CD14-positive monocyte (primary cell): ENCODE results near the gene RFX6. TPM values are rescaled to one million over a fixed set of nuclear protein-coding genes. Genes with fewer than 3 reads are reported as not detected.

Experiments
- DNase-seq, 3 donors: peaks; one replicate each; pipeline ENCODE4 v3.0.0-alpha.2; 2011 to 2022
- H2AFZ ChIP-seq: 2 replicates; pipeline ENCODE4 v1.6.0; 2012; ENCODE audit warnings: mild to moderate bottlenecking, low read depth, low read length, inconsistent platforms; ENCODE audit not compliant: insufficient read depth, poor library complexity, severe bottlenecking
- H3K27ac ChIP-seq, 2 donors: 1 replicate in 1 of 2; 2 replicates in 1 of 2; pipeline ENCODE4 v1.5.1; 2012 to 2013; ENCODE audit warnings: low read length in 2 of 2, control low read depth in 1 of 2, inconsistent platforms in 1 of 2, low read depth in 1 of 2, mild to moderate bottlenecking in 1 of 2
- H3K27me3 ChIP-seq, 2 donors: one replicate each; pipeline versions ENCODE4 v1.6.0 to v1.6.1; 2011 to 2013; ENCODE audit warnings: low read length in 2 of 2; ENCODE audit not compliant: control insufficient read depth in 2 of 2, insufficient read depth in 2 of 2
- H3K36me3 ChIP-seq, 2 donors: replicated peaks in 1 of 2; 1 replicate in 1 of 2; 2 replicates in 1 of 2; pipeline versions ENCODE4 v1.5.1 to v1.6.1; 2012 to 2013; ENCODE audit warnings: low read length in 2 of 2, control low read depth in 1 of 2, inconsistent platforms in 1 of 2, mild to moderate bottlenecking in 1 of 2; ENCODE audit not compliant: insufficient read depth in 2 of 2, control insufficient read depth in 1 of 2
- H3K4me1 ChIP-seq, 2 donors: 1 replicate in 1 of 2; 2 replicates in 1 of 2; pipeline versions ENCODE4 v1.5.1 to v1.6.1; 2012 to 2013; ENCODE audit warnings: low read length in 2 of 2, control low read depth in 1 of 2, inconsistent platforms in 1 of 2, mild to moderate bottlenecking in 1 of 2, moderate library complexity in 1 of 2; ENCODE audit not compliant: insufficient read depth in 2 of 2, control insufficient read depth in 1 of 2
- H3K4me2 ChIP-seq: replicated peaks from 2 replicates; pipeline ENCODE3; 2012; ENCODE audit warnings: low read length, moderate library complexity, mild to moderate bottlenecking; ENCODE audit not compliant: poor library complexity, severe bottlenecking; ENCODE audit errors: extremely low read depth
- H3K4me3 ChIP-seq, 3 experiments: fragments of 200-600 bp in 1 of 3; sonication (generic) in 1 of 3; replicated peaks in 1 of 3; 1 replicate in 2 of 3; 2 replicates in 1 of 3; pipeline ENCODE4 v1.5.1; 2011 to 2013; ENCODE audit warnings: low read length in 3 of 3, mild to moderate bottlenecking in 3 of 3, control low read depth in 2 of 3, low read depth in 2 of 3, inconsistent platforms in 1 of 3, moderate library complexity in 1 of 3
- H3K79me2 ChIP-seq: 2 replicates; pipeline ENCODE4 v1.6.0; 2012; ENCODE audit warnings: mild to moderate bottlenecking, control low read depth, inconsistent platforms, low read length, moderate library complexity; ENCODE audit not compliant: insufficient read depth
- H3K9ac ChIP-seq: 2 replicates; pipeline ENCODE4 v1.6.0; 2017; ENCODE audit warnings: low read length, mild to moderate bottlenecking; ENCODE audit not compliant: insufficient read depth, poor library complexity, severe bottlenecking
- H3K9me3 ChIP-seq, 2 donors: replicated peaks in 1 of 2; 1 replicate in 1 of 2; 2 replicates in 1 of 2; pipeline versions ENCODE4 v1.5.1 to v1.6.1; 2012 to 2013; ENCODE audit warnings: low read length in 2 of 2, control low read depth in 1 of 2; ENCODE audit not compliant: control insufficient read depth in 1 of 2, insufficient read depth in 1 of 2
- H4K20me1 ChIP-seq: 2 replicates; pipeline ENCODE4 v1.6.0; 2012; ENCODE audit warnings: mild to moderate bottlenecking, low read length, control low read depth, moderate library complexity; ENCODE audit not compliant: insufficient read depth
- H3K27ac Mint-ChIP-seq, 7 donors: one replicate each; pipeline ENCODE4 v1.8.0; 2020; ENCODE audit warnings: mild to moderate bottlenecking in 7 of 7, mixed read lengths in 7 of 7, moderate library complexity in 6 of 7, inconsistent platforms in 2 of 7
- H3K27me3 Mint-ChIP-seq, 3 donors: one replicate each; pipeline ENCODE4 v1.8.0; 2021 to 2022; ENCODE audit warnings: low read depth in 3 of 3, mild to moderate bottlenecking in 3 of 3, mixed read lengths in 3 of 3, moderate library complexity in 3 of 3, inconsistent platforms in 1 of 3
- H3K36me3 Mint-ChIP-seq, 2 donors: one replicate each; pipeline ENCODE4 v1.8.0; 2020; ENCODE audit warnings: mixed read lengths in 2 of 2, inconsistent platforms in 1 of 2, mild to moderate bottlenecking in 1 of 2
- H3K4me1 Mint-ChIP-seq: one replicate; pipeline ENCODE4 v1.8.0; 2020; ENCODE audit warnings: mild to moderate bottlenecking, mixed read lengths
- H3K4me3 Mint-ChIP-seq, 2 donors: one replicate each; pipeline ENCODE4 v1.8.0; 2020; ENCODE audit warnings: mild to moderate bottlenecking in 2 of 2, mixed read lengths in 2 of 2, moderate library complexity in 1 of 2
- H3K9me3 Mint-ChIP-seq, 7 donors: one replicate each; pipeline ENCODE4 v1.8.0; 2020 to 2022; ENCODE audit warnings: mixed read lengths in 7 of 7, mild to moderate bottlenecking in 6 of 7, moderate library complexity in 6 of 7, inconsistent platforms in 2 of 7
- WGBS: methylation state at CpG from one replicate; pipeline ENCODE4 v1.1.5; 2013; ENCODE audit warnings: missing lambda C conversion rate; ENCODE audit not compliant: insufficient coverage; 5-methylcytosine and 5-hydroxymethylcytosine counted together
- intact Hi-C, 2 donors: fragments of 100-400 bp; cut with micrococcal nuclease; formaldehyde crosslinking; loops; one replicate each; pipeline versions ENCODE4 v1.15.0 to v1.15.1; 2023
- polyA plus RNA-seq, 3 donors: library from polyadenylated mRNA; depleted of rRNA in 1 of 3; unstranded in 2 of 3; stranded (reverse) in 1 of 3; fragments of 300-500 nt in 2 of 3; fragments of >200 nt in 1 of 3; fragmentation: Illumina TruSeq in 2 of 3; gene quantifications; 1 replicate in 2 of 3; 2 replicates in 1 of 3; pipeline ENCODE4 v1.2.3, GENCODE V29; 2012 to 2021
- TF ChIP-seq, protein P1 (sequence below): fragments of 200-600 bp; IDR thresholded peaks from one replicate; pipeline ENCODE4 v1.8.0; 2022; ENCODE audit warnings: antibody characterized with exemption, mild to moderate bottlenecking

RFX6 gene
- polyA plus RNA-seq, 3 donors: not detected

DNA sequence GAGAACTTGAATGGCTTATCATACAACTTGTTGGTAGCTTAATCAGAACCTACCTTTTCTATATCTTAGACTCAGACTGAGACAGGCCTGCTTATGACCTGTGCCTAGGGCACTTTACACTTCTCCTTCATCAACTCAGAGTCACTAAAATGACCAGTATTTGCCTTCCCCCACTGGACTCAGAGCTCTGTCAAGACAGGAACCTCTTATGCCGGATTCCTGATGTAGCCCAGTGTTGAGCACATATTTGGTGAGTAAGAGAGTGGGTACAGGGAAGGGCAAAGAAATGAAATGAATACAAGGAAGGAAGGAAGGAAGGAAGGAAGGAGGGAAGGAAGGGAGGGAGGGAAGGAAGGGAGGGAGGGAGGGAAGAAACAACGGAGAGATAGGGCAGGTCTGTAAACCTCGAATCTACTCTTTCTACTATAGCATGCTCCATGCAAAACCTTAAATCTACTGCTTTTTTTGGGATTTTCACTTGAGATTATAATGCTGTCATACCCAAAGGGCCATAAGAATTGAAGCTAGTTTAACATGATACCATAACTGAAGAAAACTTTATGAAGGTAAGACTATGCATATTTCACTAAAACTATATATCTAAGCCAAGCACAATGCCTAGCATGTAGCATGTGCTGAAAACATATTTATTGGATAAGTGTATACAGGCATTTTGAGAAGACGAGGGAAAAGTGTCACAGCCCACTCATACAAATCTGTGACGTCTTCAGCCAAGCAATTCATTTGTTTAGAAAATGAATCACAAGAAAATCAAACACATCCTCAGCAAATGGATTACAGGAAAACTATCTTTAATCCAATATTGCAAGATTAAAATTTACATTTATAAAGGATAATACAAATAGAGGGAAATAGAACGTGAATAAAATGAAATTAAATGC is 89.9 kb downstream of the RFX6 start:
- Histone ChIP-seq H3K36me3 (no peaks in the 10 kb centered on the region), H3K79me2 (no peaks in the 10 kb centered on the region), H3K9ac (no peak overlapping the region), H3K27ac (no peak overlapping the region), H2AFZ (no peak overlapping the region), H3K9me3 (no peaks in the 10 kb centered on the region), H3K4me1 (no peaks in the 10 kb centered on the region), H4K20me1 (no peaks in the 10 kb centered on the region), H3K4me2 (no peak overlapping the region), H3K27me3 (no peaks in the 10 kb centered on the region), H3K4me3 (no peak overlapping the region)
- 100% methylated on average over 1 of the region's 6 CpGs for WGBS
- no peaks in the 10 kb centered on the region for H3K36me3 Mint-ChIP-seq
- H3K4me1 Mint-ChIP-seq: no peaks in the 10 kb centered on the region
- TF ChIP-seq, protein P1, sequence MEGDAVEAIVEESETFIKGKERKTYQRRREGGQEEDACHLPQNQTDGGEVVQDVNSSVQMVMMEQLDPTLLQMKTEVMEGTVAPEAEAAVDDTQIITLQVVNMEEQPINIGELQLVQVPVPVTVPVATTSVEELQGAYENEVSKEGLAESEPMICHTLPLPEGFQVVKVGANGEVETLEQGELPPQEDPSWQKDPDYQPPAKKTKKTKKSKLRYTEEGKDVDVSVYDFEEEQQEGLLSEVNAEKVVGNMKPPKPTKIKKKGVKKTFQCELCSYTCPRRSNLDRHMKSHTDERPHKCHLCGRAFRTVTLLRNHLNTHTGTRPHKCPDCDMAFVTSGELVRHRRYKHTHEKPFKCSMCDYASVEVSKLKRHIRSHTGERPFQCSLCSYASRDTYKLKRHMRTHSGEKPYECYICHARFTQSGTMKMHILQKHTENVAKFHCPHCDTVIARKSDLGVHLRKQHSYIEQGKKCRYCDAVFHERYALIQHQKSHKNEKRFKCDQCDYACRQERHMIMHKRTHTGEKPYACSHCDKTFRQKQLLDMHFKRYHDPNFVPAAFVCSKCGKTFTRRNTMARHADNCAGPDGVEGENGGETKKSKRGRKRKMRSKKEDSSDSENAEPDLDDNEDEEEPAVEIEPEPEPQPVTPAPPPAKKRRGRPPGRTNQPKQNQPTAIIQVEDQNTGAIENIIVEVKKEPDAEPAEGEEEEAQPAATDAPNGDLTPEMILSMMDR: no peak
- H3K9me3 Mint-ChIP-seq: peaks cover 0 to 1% (median 0%) of the 10 kb centered on the region in 7 donors
- no peak for DNase-seq
- H3K27me3 Mint-ChIP-seq: peaks cover 0 to 3% (median 0%) of the 10 kb centered on the region in 3 donors
- no peak overlapping the region for H3K4me3 Mint-ChIP-seq
- intact Hi-C loops: no loop called here
- no peak overlapping the region for H3K27ac Mint-ChIP-seq

DNA sequence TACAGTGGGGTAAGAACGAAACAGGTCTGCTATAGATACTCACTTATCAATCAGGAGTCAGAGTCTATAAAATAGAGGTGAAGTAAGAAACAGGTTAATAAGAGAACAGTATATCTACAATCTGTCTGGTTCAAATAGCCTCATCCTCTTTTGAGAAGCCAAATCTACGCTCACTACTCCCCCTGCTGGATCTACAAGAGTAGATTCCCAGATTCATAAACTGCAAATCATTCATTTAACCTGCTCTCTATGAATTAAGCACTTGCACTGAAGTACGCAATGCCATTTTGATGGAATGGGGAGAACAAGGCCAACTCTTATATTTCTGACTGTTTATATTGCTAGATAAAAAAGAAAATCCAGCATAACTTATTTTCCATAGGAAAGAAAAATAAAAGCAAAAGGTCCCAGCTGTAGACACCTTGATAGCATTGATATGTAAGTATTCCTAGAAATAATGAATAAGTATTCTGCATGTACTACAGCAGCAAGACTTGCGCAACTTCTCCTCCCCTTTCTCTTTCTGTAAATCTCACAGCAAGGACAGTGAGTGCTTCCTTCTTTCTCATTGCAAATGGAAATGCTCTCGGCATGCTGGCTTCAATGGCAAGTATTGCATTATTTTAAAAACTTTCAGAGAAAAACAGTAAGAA is 92.3 kb downstream of the RFX6 start:
- H3K27me3 ChIP-seq: no peaks in the 10 kb centered on the region
- no peaks in the 10 kb centered on the region for H3K36me3 ChIP-seq
- no peak overlapping the region for H2AFZ ChIP-seq
- no peak for DNase-seq
- Mint-ChIP-seq H3K4me3 (no peak overlapping the region), H3K4me1 (no peaks in the 10 kb centered on the region), H3K9me3 (no peaks in the 10 kb centered on the region), H3K27me3 (peaks cover 0 to 3% (median 0%) of the 10 kb centered on the region in 3 donors), H3K27ac (no peak overlapping the region), H3K36me3 (no peaks in the 10 kb centered on the region)
- TF ChIP-seq, protein P1: peak; percentile 66
- no peaks in the 10 kb centered on the region for H4K20me1 ChIP-seq
- no peaks in the 10 kb centered on the region for H3K4me1 ChIP-seq
- no CpG with 5 or more reads among the region's 5 CpGs for WGBS
- no peaks in the 10 kb centered on the region for H3K9me3 ChIP-seq
- H3K79me2 ChIP-seq: no peaks in the 10 kb centered on the region
- H3K4me3 ChIP-seq: no peak overlapping the region
- intact Hi-C loops: no loop called here
- H3K9ac ChIP-seq: no peak overlapping the region
- H3K4me2 ChIP-seq: no peak overlapping the region
- H3K27ac ChIP-seq: no peak overlapping the region
